Gastrocnemius medialis (tissue), 4 donors: ENCODE results near the gene COG7.

ENCODE experiments used
- CTCF ChIP-seq, 5 experiments: fragments of 450-650 bp in 3 of 5; fragments of 200-600 bp in 2 of 5; sonication (generic) in 2 of 5; IDR thresholded peaks in 4 of 5; conservative IDR thresholded peaks in 1 of 5; 1 replicate in 4 of 5; 2 replicates in 1 of 5; pipeline ENCODE4 v1.5.1; 2016 to 2019; ENCODE audit warnings: antibody characterized with exemption in 5 of 5, mild to moderate bottlenecking in 3 of 5, moderate library complexity in 3 of 5
- POLR2A ChIP-seq, 2 donors: fragments of 450-650 bp; IDR thresholded peaks; one replicate each; pipeline ENCODE4 v1.6.1; 2017; ENCODE audit warnings: antibody characterized with exemption in 2 of 2, mild to moderate bottlenecking in 2 of 2, moderate library complexity in 2 of 2

DNA sequence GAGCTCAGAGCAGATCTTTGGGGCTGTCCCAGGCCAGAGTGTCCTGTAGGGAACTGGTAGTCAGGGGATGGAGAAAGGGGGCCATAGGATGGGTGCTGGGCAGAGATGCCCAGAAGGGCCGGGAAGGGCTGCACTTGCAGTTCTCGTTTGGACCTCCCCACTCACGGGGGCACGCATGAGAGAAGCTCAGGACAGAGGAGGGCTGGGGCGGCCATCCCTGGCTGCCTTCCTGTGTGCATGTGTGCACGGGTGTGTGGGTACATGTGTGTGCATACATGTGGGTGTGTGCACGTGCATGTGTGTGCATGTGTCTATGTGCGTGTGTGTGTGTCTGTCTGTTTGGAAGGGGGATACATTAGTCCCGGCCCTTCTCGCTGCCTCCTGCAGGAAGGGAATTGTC is 73.3 kb downstream of the COG7 start:
- no peak for TF ChIP-seq POLR2A (IDR thresholded peaks at IDR 0.05)
- no peak for TF ChIP-seq CTCF (IDR thresholded peaks at IDR 0.05 in 4 of 5, conservative IDR thresholded peaks at IDR 0.05 in 1 of 5)
